ENCODE results near the gene SPDEF.

DNA sequence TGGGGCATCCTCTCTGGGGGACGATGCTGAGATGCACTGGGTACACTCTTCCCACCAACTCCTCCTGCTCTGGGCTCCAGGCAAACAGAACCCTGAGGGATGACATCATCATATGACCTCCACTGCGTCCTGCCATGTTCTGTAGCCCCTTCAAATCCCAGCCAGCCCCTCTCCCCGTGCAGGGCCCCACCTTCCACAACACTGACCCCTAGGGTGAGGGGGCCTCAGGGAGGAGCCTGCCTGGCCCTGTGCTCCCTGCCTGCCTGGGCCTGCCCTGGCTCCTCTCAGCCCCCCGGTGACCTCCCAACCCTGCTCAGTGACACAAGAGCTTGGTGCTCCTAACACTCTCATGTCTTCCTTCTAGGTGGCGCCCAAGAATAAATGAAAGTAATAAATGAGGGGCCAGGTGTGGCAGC lies 9.6 kb upstream of the SPDEF start:
- TF ChIP-seq, protein P1, sequence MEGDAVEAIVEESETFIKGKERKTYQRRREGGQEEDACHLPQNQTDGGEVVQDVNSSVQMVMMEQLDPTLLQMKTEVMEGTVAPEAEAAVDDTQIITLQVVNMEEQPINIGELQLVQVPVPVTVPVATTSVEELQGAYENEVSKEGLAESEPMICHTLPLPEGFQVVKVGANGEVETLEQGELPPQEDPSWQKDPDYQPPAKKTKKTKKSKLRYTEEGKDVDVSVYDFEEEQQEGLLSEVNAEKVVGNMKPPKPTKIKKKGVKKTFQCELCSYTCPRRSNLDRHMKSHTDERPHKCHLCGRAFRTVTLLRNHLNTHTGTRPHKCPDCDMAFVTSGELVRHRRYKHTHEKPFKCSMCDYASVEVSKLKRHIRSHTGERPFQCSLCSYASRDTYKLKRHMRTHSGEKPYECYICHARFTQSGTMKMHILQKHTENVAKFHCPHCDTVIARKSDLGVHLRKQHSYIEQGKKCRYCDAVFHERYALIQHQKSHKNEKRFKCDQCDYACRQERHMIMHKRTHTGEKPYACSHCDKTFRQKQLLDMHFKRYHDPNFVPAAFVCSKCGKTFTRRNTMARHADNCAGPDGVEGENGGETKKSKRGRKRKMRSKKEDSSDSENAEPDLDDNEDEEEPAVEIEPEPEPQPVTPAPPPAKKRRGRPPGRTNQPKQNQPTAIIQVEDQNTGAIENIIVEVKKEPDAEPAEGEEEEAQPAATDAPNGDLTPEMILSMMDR (IDR thresholded peaks at IDR 0.05), result no peak
- TF ChIP-seq POLR2A (IDR thresholded peaks at IDR 0.05), result no peak

Data from heart left ventricle (tissue), 13 donors.